ENCODE results near the gene C3orf85.
"Not testable (repeated sequence)": the region's sequence is repeated elsewhere in the genome, so short reads cannot be mapped to it uniquely, and the experiment has no call there.

The C3orf85 gene, protein sequence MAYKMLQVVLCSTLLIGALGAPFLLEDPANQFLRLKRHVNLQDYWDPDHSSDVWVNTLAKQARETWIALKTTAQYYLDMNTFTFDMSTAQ

DNA sequence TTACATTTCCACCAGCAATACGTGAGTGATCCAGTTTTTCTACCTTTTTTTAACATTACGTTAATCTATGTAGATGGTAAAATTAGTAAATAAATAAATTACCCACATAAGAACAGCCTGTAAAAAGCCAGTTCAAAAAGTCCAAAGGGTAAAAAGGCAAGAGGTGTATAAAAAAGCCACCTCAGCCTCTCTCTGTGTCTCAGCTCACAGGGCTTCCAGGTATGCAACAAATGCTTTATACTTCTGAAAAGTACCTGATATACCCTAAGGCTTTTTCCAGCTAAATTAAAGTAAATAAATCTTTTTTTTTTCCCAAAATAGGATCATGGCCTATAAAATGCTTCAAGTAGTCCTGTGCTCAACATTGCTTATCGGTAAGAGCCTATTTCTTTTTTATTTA is at the start of gene C3orf85:
Gene C3orf85 (plus strand): TSS at position 197 of the 400 bp plus-strand sequence. CDS start 129 bp downstream, at position 326.
- no peak for DNase-seq

DNA sequence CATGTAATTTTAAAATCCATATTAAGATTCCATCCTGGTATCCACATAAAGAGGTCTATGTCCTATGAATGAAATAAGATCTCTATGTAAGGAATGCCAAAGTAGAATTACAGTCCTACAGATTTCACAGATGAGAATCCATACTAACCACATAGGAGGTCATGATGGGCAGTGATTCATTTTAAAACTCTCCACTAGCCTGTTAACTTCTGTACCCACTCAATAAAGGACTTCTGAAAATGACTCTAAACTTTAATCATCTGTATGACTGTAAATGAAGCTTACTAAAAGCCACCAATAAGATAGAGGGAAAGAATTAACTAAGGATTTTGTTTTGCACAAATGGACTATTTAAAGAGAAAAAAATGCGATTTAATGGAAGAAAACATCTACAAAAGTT is 47.3 kb upstream of the C3orf85 start:
- no peak for DNase-seq

DNA sequence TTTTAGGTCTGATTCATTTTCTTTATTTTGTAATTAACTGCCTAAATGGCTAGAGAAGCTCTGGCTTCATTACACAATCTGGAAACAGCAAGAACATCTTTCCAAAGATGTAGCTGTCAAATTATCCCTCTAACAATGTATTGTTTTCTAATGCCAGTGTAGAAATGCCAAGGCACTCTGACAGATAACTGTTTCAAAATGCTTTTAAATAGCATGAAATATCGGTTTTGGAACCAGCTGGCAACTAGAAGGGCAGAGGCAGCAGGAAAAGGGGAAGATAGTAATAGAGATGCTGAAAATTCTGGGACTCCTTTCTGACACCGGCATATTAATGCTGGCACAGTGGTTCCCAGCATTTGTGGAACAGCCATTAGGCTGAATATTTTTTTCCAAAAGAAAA is 44.7 kb upstream of the C3orf85 start:
- no peak for DNase-seq

DNA sequence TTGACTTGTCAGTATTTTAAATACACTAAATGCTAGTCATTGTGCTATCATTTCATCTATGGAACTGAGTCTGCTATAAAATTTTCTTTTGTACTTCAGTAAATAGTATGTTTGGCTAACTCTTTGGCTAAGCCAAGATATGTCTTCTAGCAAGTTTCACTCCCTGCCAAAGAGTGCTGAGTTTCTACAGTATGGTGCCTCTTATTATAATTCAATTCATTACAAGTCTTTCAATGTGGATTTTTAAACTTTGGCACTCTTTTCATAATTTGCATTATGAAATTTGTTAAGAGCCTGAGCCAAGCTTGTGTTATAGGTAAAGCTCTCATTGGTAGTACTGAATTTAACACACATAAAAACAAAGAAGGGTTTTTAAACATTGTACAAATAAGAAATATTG is 43.0 kb upstream of the C3orf85 start:
- no peak for DNase-seq

DNA sequence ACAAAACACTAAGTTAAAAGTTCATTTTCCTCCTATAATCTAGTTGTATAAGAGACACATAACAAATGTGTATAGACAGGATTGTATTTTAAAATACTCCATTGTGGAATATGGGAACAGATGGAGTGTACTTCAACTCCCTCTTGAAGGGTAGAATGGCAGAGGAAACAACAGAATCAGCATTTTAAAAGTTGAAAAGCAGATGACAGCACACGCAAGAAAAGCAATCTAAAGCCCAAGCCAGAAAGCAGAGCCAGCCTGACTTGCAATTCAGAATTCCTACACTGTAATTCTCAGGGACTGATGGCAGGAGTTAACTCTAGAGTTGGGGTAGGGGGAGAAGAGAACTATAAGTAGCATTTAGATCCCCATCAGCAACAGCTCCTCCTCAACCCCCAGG is 41.4 kb upstream of the C3orf85 start:
- DNase-seq, result no peak

DNA sequence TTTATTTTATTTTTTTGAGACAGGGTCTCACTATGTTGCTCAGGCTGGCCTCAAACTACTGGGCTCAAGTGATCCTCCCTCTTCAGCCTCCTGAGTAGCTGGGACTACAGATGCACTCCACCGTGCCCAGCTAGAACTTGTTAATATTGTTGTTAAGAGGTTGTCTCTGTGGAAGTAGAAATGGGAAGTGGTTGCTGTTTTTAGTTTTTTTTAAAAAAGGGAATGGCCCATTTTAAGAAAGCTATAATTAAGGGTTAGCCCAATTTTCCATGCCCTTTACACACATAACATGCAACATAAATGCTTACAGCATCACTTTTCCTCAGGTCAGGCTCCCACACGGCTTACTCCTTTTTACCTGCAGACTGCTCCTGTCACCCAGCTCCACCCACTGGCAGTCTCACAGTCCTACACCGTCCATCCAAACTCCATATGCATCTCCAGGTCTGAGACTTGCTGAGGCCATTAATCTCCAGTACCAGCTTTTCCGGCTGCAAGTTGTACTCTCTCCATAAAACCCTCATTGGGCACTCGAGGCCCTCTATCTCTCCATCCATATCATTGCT is 38.4 kb upstream of the C3orf85 start:
- no peak for DNase-seq

DNA sequence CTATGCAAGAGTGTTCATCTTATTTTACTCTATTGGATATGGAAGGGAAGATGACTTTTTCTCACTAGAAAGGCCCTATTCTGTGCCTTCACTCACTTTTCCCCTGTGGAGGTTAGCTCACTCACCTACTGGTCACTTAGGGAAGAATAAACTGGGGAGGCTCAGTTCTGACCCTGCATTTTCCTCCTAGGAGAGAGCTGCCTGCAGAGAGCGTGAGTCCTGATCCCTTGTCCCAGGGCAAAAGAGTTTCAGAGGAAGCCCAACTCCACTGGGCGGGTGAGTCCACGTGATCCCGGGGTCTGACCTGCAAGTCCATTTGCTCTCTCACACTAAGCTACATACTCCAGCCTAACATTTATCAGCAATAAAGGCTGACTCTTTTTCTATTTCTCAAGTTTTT is 26.9 kb upstream of the C3orf85 start:
- DNase-seq, result no peak

DNA sequence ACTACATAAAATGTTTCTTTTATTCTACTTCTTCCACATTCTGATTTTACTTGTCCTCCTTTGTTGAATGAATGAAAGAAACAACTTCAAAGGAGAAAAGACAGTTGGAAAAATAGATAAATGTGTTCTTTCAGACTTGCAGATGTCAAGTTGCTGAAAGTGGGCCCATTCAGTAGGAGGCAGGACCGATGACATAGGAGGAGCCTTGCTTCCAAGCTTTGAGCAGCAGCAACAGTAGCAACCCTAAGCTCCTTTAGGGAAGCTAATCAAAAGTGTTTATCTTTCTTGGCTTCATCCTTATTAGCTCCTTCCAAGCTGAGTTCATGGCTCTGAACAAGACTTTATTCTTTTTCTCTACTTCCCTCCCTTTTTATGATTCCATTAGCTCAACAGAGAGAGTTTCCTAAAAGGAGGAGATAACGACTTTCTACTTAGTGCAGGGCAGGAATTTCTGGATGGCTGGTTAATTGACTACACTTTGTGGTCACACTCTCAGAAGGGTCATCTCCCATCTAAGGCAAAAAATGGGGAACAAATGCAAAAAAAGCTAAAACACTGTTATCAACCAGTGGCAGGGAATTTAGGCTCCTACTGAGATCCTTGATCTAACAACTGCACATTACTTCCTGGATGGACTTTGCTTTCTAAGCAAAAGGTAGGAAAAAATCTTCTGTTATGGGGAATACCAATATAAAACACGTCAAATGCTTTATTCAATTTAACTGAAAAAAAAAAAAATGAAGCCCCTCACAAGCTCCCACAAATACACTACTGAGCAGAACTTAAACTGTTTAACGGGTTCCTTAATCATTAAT is 23.4 kb upstream of the C3orf85 start:
- DNase-seq, result no peak

DNA sequence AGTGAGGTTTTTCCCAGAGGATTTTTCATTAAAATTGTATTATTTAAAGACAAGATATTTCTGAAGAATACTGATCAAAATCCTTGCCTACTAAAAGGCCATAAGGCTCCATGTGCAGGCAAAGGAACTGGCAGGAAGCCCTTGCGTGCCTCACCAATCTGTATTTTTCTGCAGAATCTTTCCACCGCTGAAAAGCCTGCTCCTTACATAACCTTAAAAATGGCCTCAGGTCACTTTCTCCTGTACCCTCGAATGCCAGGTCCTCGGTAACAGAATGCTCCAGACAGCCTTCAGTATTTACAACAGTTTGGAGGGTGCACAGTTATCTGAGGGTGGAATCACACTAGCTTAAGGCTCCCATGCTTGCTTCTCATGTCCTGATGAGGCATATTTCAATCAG is 21.8 kb upstream of the C3orf85 start:
- no peak for DNase-seq

DNA sequence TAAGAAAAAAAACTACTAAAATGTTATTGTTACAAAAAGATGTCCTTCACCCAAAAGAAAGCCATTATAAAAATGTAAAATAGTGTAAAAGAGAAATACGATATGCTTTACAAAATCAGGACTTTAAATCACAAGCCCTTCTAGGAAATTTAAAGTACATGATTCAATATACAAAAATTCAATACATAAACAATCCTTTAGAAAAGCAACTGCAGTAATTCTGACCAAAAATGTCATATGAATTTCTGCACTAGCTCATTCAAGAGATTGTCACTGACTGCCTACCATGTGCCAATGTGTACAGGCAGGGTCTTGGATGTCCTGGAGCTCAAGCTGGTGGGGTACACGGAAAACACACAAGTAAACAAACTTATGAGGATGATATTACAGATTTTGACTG is 21.1 kb upstream of the C3orf85 start:
- DNase-seq, result no peak

DNA sequence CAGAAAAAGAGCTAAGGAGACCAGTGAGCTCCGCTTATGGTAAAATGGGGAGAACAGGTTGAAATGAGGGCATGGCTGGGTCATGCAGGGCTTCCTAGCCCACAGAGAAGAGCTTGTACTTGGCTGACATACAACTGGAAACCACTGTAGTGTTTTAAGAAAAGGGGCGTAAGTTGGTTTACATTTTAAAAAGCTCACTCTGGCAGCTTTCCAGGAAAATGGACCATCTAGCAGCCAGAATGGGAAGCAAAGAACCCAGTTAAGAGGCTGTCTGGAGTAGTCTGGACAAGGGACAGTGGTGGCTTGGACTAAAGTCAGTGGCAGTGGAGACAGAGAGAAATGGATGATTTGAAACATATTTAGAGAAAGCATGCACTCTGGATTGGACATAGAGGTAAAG is 20.5 kb upstream of the C3orf85 start:
- DNase-seq, result no peak

DNA sequence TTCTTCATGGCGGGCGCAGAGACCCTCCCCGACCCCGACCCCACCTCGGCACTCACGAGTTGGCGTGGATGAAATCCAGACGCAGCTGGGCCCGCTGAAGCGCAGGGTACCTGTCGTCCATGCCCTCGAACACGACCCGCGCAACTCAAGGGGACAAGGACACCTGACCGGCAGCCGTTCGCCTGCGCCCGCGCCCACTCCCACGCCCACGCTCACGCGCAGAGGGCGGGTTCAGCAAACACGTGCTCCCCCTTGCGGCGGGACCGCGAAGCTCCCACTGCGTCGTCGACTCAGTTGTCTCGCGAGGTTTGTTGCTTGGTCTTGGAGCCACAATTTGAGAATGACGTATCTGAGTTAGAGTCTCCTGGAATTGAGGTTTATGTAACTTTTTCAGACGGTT is 18.6 kb upstream of the C3orf85 start, which contains the start of gene MORC1:
Gene MORC1 (minus strand): TSS at position 196 of the 400 bp plus-strand sequence. CDS start 75 bp downstream, at position 121.
- no peak for DNase-seq

DNA sequence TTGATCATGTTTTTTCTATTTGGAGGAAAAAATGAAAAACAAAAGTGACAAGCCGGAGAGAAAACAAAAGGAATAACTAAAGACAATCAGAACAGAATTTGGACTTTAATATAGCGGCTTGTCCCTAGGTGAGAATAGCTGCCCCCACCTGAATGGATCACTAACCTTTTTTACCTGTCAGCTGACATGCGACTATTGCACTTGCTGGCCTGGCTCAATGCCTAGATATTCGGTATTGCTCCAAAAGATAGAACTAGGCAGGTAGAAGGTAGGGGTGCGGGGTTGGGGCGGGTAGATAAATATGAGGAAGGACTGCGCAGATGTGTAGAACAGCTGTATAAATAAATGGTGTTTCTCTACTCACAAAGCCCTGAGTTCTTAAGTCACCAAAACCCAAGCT is 17.9 kb upstream of the C3orf85 start:
- DNase-seq, result no peak

DNA sequence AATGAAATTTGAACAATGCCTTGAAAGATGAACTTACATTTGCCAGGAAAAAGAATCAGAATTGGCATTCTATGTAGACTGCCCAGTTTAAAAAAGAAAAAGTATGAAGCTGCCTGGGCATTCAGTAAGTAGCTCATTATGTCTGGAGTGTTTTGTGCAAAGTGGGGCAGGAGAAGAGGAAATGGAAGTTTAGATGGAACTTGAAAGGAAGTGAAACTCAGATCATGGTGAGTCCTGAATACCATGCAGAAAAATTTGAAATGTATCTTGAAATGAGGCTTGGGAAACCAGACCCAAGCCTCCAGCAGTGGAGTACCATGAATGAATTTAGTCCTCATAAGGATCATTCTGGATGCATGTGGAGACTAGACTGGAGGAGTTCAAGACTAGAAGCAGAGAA is 13.8 kb upstream of the C3orf85 start:
- no peak for DNase-seq

DNA sequence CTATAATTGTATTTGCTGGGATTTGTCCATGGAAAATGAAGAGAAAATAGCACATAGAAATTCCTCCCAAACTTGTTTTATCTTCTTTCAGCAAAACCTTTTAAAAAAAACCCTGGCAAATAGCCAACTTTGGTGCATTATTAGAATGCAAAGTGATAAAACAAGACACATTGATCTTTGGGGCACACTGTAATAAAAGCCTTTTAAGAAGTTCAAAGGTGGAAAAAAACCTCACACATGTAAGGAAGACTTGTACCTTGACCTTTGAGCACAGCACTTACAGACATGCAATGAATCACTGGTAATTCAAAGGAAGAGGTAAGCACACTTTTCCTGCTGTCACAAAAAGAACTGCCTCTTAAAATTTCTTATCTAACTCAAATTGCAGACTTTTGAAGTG is 10.6 kb upstream of the C3orf85 start:
- no peak for DNase-seq

DNA sequence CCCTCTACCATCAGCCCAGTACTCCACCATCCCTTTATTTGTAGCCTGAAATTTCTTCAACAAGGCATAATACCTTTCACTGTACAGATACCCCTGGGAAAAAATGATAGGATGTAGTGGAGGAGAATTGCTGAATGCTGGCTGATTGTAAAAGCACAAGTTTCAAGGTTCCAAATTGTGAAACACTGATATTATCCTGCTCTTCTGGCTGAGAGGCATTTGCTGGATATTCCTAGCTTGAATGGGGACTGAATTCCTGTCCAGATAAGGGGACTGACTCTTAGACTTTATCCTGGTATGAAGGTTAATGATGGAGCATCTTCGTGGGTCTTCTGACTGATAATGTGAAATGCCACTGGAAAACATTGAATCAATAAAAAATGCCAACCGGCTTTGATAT is 9.0 kb upstream of the C3orf85 start:
- no peak for DNase-seq

DNA sequence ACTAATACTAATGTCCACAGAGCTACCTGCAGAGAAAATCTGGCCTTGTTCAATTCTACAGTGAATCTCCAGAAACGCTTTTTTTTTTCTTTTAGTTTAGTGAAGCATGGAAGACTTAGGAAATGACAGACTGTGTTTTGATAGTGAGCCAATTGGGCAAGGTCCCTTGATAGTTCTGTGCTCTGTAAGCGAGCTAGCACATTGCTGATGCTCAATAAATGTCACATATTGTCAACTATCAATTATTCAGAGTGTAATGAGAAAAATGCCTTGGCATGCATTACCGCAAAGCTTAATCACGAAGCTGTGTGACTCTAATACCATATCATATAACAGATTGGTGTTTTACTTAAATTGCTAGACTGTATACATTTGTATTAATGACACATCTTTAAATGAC is 5.2 kb upstream of the C3orf85 start:
- DNase-seq, result no peak

DNA sequence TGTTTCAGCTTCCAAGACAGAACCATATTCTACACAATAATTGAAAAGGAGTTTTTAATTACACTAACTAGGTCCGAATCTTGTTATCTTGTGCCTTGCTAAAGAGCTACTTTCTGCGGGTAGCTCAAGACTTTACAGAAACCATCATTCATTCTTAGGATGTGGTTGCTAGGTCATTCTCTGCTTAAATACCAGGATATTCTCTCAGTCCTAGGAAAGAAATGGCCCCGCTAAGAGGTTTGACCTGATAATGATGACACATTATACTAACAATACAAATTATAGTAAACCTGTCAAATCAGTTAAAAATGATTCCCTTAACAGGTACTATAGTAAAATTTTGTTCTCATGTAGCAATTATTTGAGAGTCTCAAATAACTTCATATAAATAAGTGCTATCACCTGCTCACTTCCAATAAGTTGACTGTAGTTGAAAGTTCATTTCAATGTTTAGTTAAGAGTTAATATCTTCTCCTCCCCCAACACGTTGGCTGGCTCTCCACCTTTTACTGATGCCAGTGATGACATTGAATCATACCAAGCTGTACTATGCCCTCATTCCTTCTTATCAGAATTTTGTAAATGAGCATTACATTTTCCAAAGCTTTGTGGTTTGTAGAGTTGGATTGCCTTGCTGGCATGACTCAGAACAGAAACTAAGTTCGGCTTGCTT is 3.6 kb upstream of the C3orf85 start:
- no peak for DNase-seq

DNA sequence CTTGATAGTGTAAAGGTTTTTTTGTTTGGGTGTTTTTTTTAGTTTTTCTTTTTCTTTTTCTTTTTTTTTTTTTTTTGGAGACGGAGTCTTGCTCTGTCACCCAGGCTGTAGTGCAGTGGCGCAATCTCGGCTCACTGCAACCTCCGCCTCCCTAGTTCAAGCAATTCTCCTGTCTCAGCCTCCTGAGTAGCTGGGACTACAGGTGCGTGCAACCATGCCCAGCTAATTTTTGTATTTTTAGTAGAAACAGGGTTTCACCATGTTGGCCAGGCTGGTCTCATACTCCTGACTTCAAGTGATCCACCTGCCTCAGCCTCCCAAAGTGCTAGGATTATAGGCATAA is 3.1 kb upstream of the C3orf85 start:
- DNase-seq, result not testable (repeated sequence)

DNA sequence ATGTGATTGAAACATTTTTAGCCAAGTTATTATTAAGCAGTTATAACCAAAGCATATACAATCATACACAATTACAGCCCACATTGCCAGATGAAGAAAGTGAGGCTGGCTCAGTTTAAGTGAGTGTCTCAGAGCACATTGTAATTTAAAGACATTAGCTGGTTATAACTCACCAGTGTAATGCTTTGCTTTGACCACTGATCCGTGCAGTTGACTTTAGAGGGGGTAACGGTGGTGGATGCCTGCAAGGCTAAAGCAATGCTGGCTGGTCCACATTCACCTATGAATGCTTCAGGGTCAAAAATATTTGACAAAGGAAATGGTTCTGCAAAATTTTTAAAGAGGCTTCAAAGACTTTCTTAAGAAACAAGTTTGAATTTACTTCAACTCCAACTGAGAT is 1.2 kb downstream of the C3orf85 start:
- DNase-seq, result no peak

DNA sequence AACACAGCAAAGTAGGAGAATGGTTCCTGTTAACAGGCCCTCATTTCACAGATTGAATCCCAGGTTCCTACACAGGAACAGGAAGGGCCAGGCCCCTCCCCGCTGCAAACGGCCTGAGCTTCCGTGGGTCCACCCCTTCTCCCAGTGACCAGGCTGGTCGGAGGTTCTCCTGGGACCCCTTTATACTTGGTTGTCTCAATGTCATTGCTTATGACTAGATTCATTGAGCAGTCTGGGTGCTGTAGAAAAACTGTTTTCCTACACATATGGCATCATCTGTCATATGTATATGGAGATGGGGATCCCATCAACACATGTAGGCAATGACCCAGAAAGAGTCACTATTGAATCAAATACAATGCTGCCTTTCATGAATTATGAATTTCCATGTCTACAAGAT is 3.8 kb downstream of the C3orf85 start:
- no peak for DNase-seq

DNA sequence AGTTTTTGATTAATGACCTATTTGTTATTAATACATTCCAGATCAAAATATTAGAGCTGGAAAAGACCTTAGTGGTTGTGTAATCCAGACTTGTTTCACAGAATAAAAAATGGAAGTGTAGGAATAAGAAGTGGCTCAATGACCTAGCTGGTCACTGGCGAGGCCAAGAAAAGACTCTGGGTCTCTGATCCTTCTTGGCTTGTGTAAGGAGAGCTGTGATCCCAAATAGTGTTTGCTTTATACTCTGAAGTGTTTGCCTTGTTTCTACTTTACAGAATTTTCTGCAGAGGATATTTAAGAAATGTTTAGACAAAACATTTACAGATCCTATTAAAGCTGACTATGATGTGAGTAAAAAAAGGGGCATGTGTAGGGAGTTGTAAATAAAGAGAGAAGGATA is 7.1 kb downstream of the C3orf85 start:
- no peak for DNase-seq

DNA sequence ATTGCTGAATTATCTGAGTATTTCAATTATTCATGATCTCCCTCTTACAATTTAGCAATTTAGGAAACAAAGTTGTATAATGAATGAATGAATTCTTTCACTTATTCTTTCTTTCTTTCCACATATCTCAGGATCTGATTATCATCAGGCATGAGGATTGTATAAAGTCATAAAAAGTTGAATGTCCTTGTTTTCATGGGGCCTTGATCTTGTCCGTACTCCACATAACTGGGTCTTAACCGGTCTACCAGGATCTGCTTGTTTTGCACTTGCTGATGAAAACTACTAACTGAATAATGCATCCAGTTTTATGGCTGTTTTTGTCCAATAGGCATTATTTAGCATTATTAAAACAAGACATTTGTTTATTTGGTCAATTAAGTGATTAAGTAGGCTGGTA is 12.6 kb downstream of the C3orf85 start:
- DNase-seq, result no peak

DNA sequence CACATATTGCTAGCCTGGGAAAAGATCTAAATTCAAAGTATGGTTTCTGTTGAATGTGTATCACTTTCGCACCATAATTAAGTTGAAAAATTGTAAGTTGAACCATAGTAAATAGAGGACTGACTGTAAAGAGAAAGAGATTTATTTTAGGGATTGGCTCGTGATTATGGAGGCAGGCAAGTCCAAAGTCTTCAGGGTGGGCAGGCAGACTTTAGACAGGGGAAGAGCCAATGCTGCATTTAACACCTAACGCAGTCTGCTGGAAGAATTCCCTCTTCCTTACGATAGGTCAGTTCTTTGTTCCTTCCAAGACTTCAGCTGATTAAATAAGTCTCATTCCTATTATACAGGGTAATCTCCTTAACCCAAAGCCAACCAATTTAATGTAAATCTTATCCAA is 15.8 kb downstream of the C3orf85 start:
- DNase-seq, result no peak
